WTC11 (cell line): Measurements from ENCODE around the gene PRAF2. TPM values are rescaled to one million over a fixed set of nuclear protein-coding genes. Genes with fewer than 3 reads are reported as not detected.

ENCODE experiments used
- ATAC-seq: fragments of 200-7000 bp; cut with Tn5 transposase; 2 replicates; pipeline ENCODE4 v1.10.0; 2021; ENCODE audit warnings: mild to moderate bottlenecking, moderate library complexity
- Bru-seq: library from RNA; stranded (reverse); fragments of 400-500 nt; gene quantifications from one replicate; lab custom pipeline; 2021; lab: Mats Ljungman, UMichigan
- CTCF ChIA-PET: fragments of 300-600 bp; sonication (Branson Sonifier 250); formaldehyde crosslinking; loops from one replicate; lab custom pipeline; 2021; ENCODE audit warnings: antibody characterized with exemption; lab: Charles Lee
- POLR2A ChIA-PET: fragments of 350-600 bp; sonication (Branson Sonifier 250); formaldehyde crosslinking; loops from one replicate; lab custom pipeline; 2021; ENCODE audit warnings: antibody characterized with exemption; lab: Charles Lee
- DNase-seq: peaks from one replicate; pipeline ENCODE4 v3.0.0; 2021; ENCODE audit warnings: low spot score
- H3K27ac Mint-ChIP-seq: 2 replicates; pipeline ENCODE4 v1.8.0; 2021; ENCODE audit warnings: mixed read lengths
- H3K27me3 Mint-ChIP-seq: 2 replicates; pipeline ENCODE4 v1.8.0; 2021; ENCODE audit warnings: low read depth, mild to moderate bottlenecking, moderate library complexity, mixed read lengths
- H3K36me3 Mint-ChIP-seq: 2 replicates; pipeline ENCODE4 v1.8.0; 2021; ENCODE audit warnings: mixed read lengths
- H3K4me1 Mint-ChIP-seq: 2 replicates; pipeline ENCODE4 v1.8.0; 2022; ENCODE audit warnings: mixed read lengths
- H3K4me3 Mint-ChIP-seq: 2 replicates; pipeline ENCODE4 v1.8.0; 2021; ENCODE audit warnings: mild to moderate bottlenecking, moderate library complexity, mixed read lengths
- H3K9me3 Mint-ChIP-seq: 2 replicates; pipeline ENCODE4 v1.8.0; 2021; ENCODE audit warnings: mixed read lengths
- EMX1 ChIP-seq: fragments of 250-450 bp; sonication (Bioruptor Pico); IDR thresholded peaks from 2 replicates; pipeline ENCODE4 v1.8.0; 2021; ENCODE audit warnings: mild to moderate bottlenecking
- ETV6 ChIP-seq: sonication (generic); formaldehyde crosslinking; IDR thresholded peaks from 2 replicates; pipeline ENCODE4 v1.8.1; 2022; ENCODE audit warnings: mild to moderate bottlenecking, missing genetic modification reagents
- FOXK1 ChIP-seq: sonication (generic); formaldehyde crosslinking; IDR thresholded peaks from 2 replicates; pipeline ENCODE4 v1.8.0; 2022; ENCODE audit warnings: mild to moderate bottlenecking, moderate library complexity, missing genetic modification reagents
- FOXP1 ChIP-seq: sonication (generic); formaldehyde crosslinking; IDR thresholded peaks from 2 replicates; pipeline ENCODE4 v1.8.0; 2022; ENCODE audit warnings: missing genetic modification reagents, mild to moderate bottlenecking, moderate library complexity, borderline replicate concordance
- GRHL2 ChIP-seq: fragments of 250-450 bp; sonication (Bioruptor Pico); IDR thresholded peaks from 2 replicates; pipeline ENCODE4 v1.8.0; 2022; ENCODE audit warnings: mild to moderate bottlenecking, moderate library complexity; ENCODE audit not compliant: insufficient replicate concordance, severe bottlenecking
- GTF2I ChIP-seq: fragments of 250-450 bp; sonication (Bioruptor Pico); conservative IDR thresholded peaks from 2 replicates; pipeline ENCODE4 v1.4.0; 2021; ENCODE audit warnings: mild to moderate bottlenecking
- KAT7 ChIP-seq: sonication (generic); formaldehyde crosslinking; IDR thresholded peaks from 2 replicates; pipeline ENCODE4 v1.8.1; 2023; ENCODE audit warnings: missing genetic modification reagents, mild to moderate bottlenecking, borderline replicate concordance
- MLX ChIP-seq: sonication (generic); formaldehyde crosslinking; IDR thresholded peaks from 2 replicates; pipeline ENCODE4 v1.8.1; 2023; ENCODE audit warnings: mild to moderate bottlenecking, missing genetic modification reagents, moderate library complexity
- NFE2L1 ChIP-seq: sonication (generic); formaldehyde crosslinking; IDR thresholded peaks from 2 replicates; pipeline ENCODE4 v1.8.1; 2023; ENCODE audit warnings: missing genetic modification reagents
- PRRX2 ChIP-seq: fragments of 250-450 bp; sonication (Bioruptor Pico); IDR thresholded peaks from 2 replicates; pipeline ENCODE4 v1.8.0; 2021; ENCODE audit warnings: mild to moderate bottlenecking
- RELA ChIP-seq: sonication (generic); formaldehyde crosslinking; IDR thresholded peaks from 2 replicates; pipeline ENCODE4 v1.8.1; 2022; ENCODE audit warnings: missing genetic modification reagents, mild to moderate bottlenecking, borderline replicate concordance
- SMAD4 ChIP-seq: sonication (generic); formaldehyde crosslinking; IDR thresholded peaks from 2 replicates; pipeline ENCODE4 v1.8.0; 2022; ENCODE audit warnings: mild to moderate bottlenecking, missing genetic modification reagents
- SP1 ChIP-seq: sonication (generic); formaldehyde crosslinking; conservative IDR thresholded peaks from 2 replicates; pipeline ENCODE4 v1.8.1; 2022; ENCODE audit warnings: missing genetic modification reagents
- ZBTB43 ChIP-seq: sonication (generic); formaldehyde crosslinking; IDR thresholded peaks from 2 replicates; pipeline ENCODE4 v1.8.1; 2023; ENCODE audit warnings: mild to moderate bottlenecking, missing genetic modification reagents
- ZNF138 ChIP-seq: sonication (generic); formaldehyde crosslinking; conservative IDR thresholded peaks from 2 replicates; pipeline ENCODE4 v1.8.1; 2022; ENCODE audit warnings: mild to moderate bottlenecking, moderate library complexity, missing genetic modification reagents
- ZNF219 ChIP-seq: sonication (generic); formaldehyde crosslinking; IDR thresholded peaks from 2 replicates; pipeline ENCODE4 v1.8.0; 2023; ENCODE audit warnings: missing genetic modification reagents, mild to moderate bottlenecking, borderline replicate concordance
- ZNF232 ChIP-seq: sonication (generic); formaldehyde crosslinking; IDR thresholded peaks from 2 replicates; pipeline ENCODE4 v1.8.0; 2022; ENCODE audit warnings: mild to moderate bottlenecking, missing genetic modification reagents
- ZNF416 ChIP-seq: fragments of 250-450 bp; sonication (Bioruptor Pico); IDR thresholded peaks from 2 replicates; pipeline ENCODE4 v1.9.0; 2021; ENCODE audit warnings: mild to moderate bottlenecking, inconsistent platforms
- ZNF423 ChIP-seq: fragments of 250-450 bp; sonication (Bioruptor Pico); IDR thresholded peaks from 2 replicates; pipeline ENCODE4 v2.1.2; 2022; ENCODE audit warnings: mild to moderate bottlenecking, moderate library complexity
- ZNF532 ChIP-seq: fragments of 250-450 bp; sonication (Bioruptor Pico); IDR thresholded peaks from 2 replicates; pipeline ENCODE4 v1.9.0; 2021; ENCODE audit warnings: mild to moderate bottlenecking, borderline replicate concordance
- long read RNA-seq, 3 experiments: library from RNA in 1 of 3; library from capped mRNA in 1 of 3; library from polyadenylated mRNA in 1 of 3; unstranded in 2 of 3; stranded (forward) in 1 of 3; transcript quantifications; one replicate each; pipeline ENCODE4 v2.0.0, GENCODE V29; 2021
- total RNA-seq: library from RNA; stranded (reverse); gene quantifications from 3 replicates; pipeline ENCODE4 v1.2.3, GENCODE V29; 2021
- TF ChIP-seq, protein P1 (sequence below): sonication (generic); formaldehyde crosslinking; IDR thresholded peaks from 2 replicates; pipeline ENCODE4 v1.8.0; 2022; ENCODE audit warnings: mild to moderate bottlenecking, missing genetic modification reagents
- TF ChIP-seq, protein P2 (sequence below): sonication (generic); formaldehyde crosslinking; IDR thresholded peaks from 2 replicates; pipeline ENCODE4 v1.8.0; 2023; ENCODE audit warnings: missing genetic modification reagents, mild to moderate bottlenecking, borderline replicate concordance
- TF ChIP-seq, protein P3 (sequence below): sonication (generic); formaldehyde crosslinking; IDR thresholded peaks from 2 replicates; pipeline ENCODE4 v1.8.0; 2022; ENCODE audit warnings: mild to moderate bottlenecking, missing genetic modification reagents

The PRAF2 gene, protein sequence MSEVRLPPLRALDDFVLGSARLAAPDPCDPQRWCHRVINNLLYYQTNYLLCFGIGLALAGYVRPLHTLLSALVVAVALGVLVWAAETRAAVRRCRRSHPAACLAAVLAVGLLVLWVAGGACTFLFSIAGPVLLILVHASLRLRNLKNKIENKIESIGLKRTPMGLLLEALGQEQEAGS
- 14.8 to 16.1 TPM (median 15.0 TPM) in 3 replicates for total RNA-seq
- Bru-seq, nascent RNA = percentile 54 among the genes with signal in this experiment
- long read RNA-seq, experiment 1, transcript PRAF2-202 (3 exons, 1,334 nt) = major isoform, 37 of 42 reads
- long read RNA-seq, experiment 1, partial matches to known transcripts = 0 of 42 reads
- long read RNA-seq, experiment 1, other reads (novel, unspliced or antisense) = 2 of 42 reads
- long read RNA-seq, experiment 2, transcript PRAF2-202 (3 exons, 1,334 nt) = major isoform, 28 of 33 reads
- long read RNA-seq, experiment 2, partial matches to known transcripts = 0 of 33 reads
- long read RNA-seq, experiment 2, other reads (novel, unspliced or antisense) = 5 of 33 reads
- long read RNA-seq, experiment 3 = 0 reads

DNA sequence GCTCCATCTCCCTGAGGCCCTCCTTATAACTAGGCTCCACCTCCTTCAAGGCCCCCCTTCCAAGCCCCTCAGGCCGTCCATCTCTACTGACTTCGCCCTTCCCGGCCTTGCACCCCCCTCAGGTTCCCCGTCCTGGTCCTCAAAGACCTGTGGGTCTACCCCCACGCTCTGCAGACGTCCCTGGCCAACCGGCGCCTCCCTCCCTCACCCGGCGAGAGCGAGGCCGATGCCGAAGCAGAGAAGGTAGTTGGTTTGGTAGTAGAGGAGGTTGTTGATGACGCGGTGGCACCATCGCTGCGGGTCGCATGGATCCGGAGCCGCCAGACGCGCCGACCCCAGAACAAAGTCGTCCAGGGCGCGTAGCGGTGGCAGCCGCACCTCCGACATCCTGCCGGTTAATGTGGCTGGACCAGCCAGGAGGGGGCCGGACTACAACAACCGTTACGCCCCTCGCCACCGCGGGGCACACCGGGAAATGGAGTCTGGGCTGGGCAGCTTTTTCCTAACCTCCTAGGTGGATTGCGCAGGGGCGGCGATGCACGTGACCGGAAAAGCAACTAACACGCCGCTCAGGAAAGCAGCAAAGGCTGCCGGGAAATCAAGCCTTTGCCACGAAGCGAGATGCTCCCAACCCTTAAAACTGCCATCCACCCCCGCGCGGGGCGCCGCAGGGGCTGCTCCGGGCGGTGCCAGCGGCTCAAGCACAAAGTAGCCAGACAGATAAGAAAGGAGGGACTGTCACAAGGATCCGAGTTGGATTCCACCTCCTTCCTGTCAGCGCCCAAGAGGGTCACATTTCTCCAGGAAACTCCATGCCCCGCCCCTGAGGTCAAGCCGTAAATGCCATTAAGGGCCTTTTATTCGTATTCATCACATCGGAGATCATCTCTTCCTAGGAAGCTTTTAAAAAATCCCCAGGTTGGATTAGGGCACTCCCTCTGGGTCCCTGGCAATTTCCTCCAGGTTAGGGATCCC, at the start of gene PRAF2:
TSS of gene PRAF2 (minus strand) at position 402 of the 975 bp plus-strand sequence. CDS start at position 387, 15 bp downstream.
- no peaks in the 10 kb centered on the region for H3K27me3 Mint-ChIP-seq
- no peaks in the 10 kb centered on the region for H3K9me3 Mint-ChIP-seq
- H3K27ac Mint-ChIP-seq = peak within 1 kb of the TSS; percentile 63; the same call in 1 of the 2 replicates
- peak within 1 kb of the TSS; percentile 83 for H3K4me3 Mint-ChIP-seq
- no peaks in the 10 kb centered on the region for H3K36me3 Mint-ChIP-seq
- peaks cover 11% of the 10 kb centered on the region for H3K4me1 Mint-ChIP-seq
- DNase-seq (peak; percentile 88), ATAC-seq (peak; percentile 88)
- ChIA-PET POLR2A (interaction anchor here (0.7 kb wide), 1 partner anchor 22 kb away, joined by 4 read pairs; no protein-coding TSS in a partner anchor), CTCF (interaction anchor here (0.6 kb wide), 1 partner anchor 30 kb away, joined by 3 read pairs; no protein-coding TSS in a partner anchor)
- TF ChIP-seq SMAD4 (CRISPR knock-in tag) (no peak), GRHL2 (CRISPR knock-in tag) (no peak), GTF2I (no peak), MLX (CRISPR knock-in tag) (no peak), ZNF232 (CRISPR knock-in tag) (no peak), SP1 (CRISPR knock-in tag) (0 out of 2 replicates have a peak, but pooled peaks have one; percentile 29), EMX1 (CRISPR knock-in tag) (no peak), ZNF138 (CRISPR knock-in tag) (no peak), ZNF416 (CRISPR knock-in tag) (no peak), NFE2L1 (no peak), ZNF532 (CRISPR knock-in tag) (no peak), PRRX2 (CRISPR knock-in tag) (no peak), KAT7 (CRISPR knock-in tag) (no peak), ZNF219 (CRISPR knock-in tag) (no peak), FOXK1 (CRISPR knock-in tag) (peak; percentile 61; the same call in 1 of the 2 replicates), RELA (CRISPR knock-in tag) (no peak), ETV6 (peak; percentile 24), ZBTB43 (CRISPR knock-in tag) (no peak), FOXP1 (CRISPR knock-in tag) (peak; percentile 41; the same call in 1 of the 2 replicates), ZNF423 (CRISPR knock-in tag) (no peak)
- TF ChIP-seq, protein P1, sequence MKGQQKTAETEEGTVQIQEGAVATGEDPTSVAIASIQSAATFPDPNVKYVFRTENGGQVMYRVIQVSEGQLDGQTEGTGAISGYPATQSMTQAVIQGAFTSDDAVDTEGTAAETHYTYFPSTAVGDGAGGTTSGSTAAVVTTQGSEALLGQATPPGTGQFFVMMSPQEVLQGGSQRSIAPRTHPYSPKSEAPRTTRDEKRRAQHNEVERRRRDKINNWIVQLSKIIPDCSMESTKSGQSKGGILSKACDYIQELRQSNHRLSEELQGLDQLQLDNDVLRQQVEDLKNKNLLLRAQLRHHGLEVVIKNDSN = peak; percentile 93
- TF ChIP-seq, protein P2, sequence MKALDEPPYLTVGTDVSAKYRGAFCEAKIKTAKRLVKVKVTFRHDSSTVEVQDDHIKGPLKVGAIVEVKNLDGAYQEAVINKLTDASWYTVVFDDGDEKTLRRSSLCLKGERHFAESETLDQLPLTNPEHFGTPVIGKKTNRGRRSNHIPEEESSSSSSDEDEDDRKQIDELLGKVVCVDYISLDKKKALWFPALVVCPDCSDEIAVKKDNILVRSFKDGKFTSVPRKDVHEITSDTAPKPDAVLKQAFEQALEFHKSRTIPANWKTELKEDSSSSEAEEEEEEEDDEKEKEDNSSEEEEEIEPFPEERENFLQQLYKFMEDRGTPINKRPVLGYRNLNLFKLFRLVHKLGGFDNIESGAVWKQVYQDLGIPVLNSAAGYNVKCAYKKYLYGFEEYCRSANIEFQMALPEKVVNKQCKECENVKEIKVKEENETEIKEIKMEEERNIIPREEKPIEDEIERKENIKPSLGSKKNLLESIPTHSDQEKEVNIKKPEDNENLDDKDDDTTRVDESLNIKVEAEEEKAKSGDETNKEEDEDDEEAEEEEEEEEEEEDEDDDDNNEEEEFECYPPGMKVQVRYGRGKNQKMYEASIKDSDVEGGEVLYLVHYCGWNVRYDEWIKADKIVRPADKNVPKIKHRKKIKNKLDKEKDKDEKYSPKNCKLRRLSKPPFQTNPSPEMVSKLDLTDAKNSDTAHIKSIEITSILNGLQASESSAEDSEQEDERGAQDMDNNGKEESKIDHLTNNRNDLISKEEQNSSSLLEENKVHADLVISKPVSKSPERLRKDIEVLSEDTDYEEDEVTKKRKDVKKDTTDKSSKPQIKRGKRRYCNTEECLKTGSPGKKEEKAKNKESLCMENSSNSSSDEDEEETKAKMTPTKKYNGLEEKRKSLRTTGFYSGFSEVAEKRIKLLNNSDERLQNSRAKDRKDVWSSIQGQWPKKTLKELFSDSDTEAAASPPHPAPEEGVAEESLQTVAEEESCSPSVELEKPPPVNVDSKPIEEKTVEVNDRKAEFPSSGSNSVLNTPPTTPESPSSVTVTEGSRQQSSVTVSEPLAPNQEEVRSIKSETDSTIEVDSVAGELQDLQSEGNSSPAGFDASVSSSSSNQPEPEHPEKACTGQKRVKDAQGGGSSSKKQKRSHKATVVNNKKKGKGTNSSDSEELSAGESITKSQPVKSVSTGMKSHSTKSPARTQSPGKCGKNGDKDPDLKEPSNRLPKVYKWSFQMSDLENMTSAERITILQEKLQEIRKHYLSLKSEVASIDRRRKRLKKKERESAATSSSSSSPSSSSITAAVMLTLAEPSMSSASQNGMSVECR = no peak
- TF ChIP-seq, protein P3, sequence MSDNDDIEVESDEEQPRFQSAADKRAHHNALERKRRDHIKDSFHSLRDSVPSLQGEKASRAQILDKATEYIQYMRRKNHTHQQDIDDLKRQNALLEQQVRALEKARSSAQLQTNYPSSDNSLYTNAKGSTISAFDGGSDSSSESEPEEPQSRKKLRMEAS (CRISPR knock-in tag) = peak; percentile 74; the same call in 1 of the 2 replicates
